Measurements from ENCODE around the gene ACTL7A.
"Not testable (repeated sequence)": the region's sequence is repeated elsewhere in the genome, so short reads cannot be mapped to it uniquely, and the experiment has no call there.

ACTL7A gene, protein sequence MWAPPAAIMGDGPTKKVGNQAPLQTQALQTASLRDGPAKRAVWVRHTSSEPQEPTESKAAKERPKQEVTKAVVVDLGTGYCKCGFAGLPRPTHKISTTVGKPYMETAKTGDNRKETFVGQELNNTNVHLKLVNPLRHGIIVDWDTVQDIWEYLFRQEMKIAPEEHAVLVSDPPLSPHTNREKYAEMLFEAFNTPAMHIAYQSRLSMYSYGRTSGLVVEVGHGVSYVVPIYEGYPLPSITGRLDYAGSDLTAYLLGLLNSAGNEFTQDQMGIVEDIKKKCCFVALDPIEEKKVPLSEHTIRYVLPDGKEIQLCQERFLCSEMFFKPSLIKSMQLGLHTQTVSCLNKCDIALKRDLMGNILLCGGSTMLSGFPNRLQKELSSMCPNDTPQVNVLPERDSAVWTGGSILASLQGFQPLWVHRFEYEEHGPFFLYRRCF

DNA sequence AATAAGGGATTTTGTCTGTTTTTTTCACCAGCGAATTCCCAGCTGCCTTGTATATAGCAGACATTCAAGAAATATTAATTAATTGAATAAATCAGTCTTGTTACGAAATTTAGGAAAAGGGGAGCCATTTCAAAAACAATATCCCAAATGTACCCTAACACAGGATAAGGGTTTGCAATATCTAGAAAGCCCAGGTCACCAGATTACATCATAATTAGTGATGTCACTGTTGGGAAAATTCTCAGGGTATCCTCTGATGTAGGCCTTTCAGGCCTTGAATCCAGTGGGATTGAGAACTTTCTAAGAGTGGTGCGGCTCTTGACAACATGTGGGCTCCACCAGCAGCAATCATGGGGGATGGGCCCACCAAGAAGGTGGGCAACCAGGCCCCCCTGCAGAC, at the start of gene ACTL7A:
TSS of gene ACTL7A (plus strand) at position 270 of the 400 bp plus-strand sequence. CDS start at position 327, 57 bp downstream.
- no peak for DNase-seq (ENCODE audit: low read depth)

DNA sequence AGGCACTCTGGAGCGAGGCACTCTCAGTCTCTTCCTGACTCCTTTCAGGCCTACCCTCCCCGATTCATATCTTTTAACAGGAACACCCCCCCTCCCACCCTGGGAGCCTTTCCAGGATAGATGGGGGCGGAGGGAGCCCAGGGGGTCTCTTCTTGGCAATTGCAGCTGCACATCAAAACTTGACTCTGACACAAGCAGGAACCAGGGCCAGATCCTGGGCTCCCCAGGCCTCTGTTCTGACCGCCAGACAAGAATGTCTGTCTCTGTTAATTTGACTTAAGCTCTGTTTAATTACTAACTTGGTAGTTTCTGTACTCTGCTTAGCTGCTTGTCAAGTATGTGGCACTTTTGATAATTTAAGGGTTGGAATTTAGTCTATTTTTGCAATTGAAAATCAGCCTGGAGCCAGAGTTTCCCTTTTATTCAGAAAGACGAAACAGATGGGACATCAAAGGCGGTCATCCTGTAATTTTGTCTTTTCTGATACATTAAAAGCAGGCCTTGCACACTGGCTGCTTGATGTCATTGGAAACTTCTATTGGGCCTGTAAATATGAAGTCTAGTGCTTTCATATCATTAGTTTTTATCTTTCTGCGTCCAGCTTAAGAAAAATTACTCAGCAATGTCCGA, 49.6 kb upstream of the ACTL7A start:
- no peak for DNase-seq (ENCODE audit: low read depth)

DNA sequence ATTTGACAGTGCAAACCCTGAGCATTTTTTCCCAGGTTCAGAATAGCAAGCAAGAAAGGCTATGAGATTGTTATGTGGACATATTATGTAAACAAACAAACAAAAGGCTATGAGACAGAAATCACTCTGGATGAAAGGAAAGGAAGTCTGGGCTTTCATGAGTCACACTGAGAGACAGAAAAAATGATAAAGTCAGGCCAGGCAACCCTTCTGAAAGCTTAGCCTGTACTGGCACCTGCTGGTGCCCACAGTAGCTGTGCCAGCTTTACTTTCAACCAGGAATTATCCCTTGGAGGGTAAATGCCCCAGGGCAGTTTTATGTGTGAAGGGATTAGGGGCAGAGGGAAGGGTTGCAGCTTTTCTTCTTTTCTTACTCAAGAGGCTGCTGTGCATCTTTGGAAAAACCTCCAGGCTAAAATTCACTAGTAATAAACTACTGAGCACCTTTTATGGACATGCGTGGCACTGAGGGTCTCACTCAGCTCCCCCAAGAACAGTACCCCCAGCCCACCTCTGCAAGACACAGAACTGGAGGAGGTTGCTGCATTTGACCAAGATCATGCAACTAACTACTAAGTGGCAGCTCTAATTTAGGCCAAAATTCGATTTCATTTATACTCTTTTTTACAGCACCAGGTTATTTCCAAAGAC, 48.0 kb upstream of the ACTL7A start:
- no peak for DNase-seq (ENCODE audit: low read depth)

DNA sequence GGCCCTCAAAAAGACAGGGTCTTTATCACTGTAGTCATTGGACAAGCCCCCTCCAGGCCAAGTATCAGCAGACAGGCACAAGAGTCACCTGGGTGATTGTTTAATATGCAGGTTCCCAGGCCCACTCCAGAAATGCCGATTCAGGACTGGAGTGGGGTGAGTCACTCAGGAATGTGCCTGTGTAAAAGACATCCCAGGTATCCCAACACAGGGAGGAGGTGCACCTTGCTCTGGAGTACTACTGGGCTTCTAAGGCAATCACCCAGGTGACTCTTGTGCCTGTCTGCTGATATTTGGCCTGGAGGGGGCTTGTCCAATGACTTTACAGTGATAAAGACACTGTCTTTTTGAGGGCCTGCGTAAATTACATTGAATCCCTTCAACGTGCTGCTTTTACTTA, 46.9 kb upstream of the ACTL7A start:
- no peak for DNase-seq (ENCODE audit: low read depth)

DNA sequence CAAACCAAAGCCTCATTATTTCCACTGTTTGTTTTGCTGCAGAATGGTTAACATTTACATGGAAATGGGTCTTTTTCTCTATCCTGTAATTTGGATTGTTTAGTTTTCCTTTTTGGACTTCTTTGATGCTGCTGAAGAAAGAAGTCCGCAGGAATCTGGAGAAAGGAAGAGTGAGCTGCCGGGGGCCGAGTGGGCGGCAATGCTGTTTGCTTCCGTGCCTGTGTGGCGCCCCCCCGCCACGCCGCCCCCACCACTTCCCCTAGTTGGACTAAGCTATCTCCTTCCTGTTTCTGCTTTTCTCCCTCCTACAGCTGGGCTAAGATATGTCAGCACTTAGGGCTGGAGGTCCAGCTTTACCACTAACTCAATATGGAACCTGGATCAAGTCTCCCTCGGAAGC, 46.0 kb upstream of the ACTL7A start:
- no peak for DNase-seq (ENCODE audit: low read depth)

DNA sequence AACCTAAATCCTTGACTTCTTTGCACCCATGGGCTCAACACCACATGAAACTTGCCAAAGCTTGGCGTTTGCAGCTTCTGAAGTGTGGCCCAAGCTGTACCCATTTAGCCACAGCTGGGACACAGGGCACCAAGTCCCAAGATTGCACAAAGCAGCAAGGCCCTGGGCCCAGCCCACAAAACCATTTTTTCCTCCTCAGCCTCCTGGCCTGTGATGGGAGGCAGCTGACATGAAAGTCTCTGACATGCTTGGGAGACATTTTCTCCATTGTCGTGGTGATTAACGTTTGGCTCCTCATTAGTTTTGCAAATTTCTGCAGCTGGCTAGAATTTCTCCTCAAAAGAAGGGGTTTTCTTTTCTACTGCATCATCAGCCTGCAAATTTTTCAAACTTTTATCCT, 38.2 kb upstream of the ACTL7A start:
- DNase-seq (ENCODE audit: low read depth), result no peak

DNA sequence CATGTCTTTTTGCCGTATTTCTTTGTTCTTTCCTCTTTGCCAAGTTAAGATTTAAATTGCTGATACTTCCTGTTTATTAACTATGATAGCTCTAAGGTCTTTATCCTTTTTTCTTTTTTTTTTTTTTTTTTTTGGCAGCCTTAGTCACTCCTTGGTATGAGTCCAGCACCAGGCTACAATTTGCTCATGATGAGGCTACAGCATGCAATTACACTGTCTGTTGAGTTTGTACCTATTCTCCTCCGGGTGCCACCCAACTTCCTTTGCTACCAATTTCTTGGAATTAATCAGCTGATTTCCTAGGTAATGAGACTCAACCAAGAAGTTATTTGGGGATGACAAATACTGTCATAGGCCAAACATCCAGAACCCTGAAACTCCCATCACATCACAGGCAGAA, 31.8 kb upstream of the ACTL7A start:
- DNase-seq (ENCODE audit: low read depth), result no peak

DNA sequence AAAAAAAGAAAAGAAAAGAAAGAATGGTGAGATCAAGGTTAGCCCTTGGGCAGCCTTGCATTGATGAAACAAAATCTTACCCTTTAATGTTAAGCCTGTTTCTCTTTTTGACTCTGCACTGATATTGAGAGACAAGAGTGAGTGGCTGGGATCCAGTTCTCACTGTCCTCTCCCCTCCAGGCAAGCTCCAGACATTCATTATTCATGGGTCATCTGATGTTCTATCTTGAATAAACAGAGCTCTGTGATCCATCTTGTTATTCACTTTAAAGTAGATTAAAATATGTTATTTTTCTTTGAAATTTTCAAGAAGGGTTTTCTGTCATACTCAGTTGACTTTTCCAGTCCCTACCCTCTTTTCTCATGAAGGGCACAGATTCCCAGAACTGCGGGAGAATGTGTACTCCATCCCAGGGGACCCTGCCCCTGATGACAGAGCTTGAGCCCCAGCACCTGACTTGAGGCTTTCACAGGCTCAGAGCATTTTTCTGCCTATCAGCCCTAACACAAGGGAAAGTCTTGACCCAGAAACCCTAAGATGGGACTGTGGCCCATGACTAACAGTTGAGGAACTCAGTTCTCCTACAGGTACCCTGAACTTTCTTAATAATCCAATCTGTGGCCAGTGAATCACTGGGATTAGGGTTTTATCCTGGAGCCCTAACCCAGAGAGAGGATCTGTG, 30.4 kb upstream of the ACTL7A start:
- DNase-seq (ENCODE audit: low read depth), result no peak

DNA sequence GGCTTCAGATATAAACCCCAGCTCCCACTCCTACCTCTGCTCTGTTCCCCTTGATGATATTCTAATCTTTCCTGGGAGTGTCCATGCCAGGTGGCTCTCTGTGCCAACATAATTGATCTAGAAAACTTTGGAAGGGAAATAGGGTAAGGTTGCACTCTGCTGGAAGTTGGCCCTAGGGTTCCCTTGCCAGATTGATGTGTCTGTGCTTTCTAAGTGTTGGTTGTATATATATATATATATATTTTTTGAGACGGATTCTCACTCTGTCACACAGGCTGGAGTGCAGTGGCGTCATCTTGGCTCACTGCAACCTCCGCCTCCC, 29.9 kb upstream of the ACTL7A start:
- no peak for DNase-seq (ENCODE audit: low read depth)

DNA sequence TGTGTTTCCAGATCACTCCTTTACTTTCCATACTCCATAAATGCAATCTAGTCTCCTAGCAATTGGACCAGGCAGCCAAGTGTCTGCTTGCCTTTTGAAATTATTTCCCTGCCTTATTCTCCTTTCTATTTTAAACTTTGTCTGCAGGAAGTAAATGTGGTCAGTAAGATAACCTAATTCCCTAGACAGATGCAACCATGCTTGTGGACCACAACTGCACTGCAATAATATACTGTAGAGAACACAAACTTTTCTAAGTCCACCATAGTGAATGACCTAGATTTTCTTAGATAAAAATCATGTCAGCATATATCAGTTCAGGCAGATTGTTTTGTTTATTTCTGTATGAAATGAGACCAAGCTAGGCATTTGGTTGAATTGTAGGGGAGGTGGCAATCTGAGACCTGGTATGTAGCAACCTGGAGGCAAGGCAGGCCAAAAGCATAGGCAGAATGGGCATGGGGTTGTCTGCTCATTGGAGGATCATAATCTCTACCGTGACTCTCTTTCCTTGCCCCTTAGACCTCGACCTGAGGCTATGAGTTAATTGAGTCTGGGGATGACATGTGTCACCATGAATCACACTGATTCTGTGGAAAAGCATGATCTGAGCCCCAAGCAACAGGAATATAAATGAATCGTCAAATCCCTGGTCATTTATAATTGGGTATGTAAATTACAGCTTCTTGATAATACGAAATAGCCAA, 27.0 kb upstream of the ACTL7A start:
- no peak for DNase-seq (ENCODE audit: low read depth)

DNA sequence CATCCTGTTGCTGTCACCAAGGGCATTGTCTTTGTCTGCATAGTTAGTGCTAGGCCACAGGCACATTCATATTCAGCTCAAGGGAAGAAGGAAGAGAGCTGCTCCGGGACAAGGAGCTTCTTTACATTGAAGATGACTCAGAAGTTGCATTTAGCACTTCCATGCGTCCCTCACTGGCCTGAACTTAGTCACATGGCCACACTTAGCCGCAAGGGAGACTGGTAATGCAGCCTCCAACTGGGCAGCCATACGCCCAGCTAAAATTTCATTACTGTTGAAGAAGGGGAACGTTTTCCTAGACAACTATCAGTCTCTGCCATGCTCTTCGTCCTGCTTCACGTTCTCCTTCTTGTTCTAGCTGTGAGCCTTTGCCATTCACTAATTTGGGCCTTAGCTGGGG, 26.2 kb upstream of the ACTL7A start:
- no peak for DNase-seq (ENCODE audit: low read depth)

DNA sequence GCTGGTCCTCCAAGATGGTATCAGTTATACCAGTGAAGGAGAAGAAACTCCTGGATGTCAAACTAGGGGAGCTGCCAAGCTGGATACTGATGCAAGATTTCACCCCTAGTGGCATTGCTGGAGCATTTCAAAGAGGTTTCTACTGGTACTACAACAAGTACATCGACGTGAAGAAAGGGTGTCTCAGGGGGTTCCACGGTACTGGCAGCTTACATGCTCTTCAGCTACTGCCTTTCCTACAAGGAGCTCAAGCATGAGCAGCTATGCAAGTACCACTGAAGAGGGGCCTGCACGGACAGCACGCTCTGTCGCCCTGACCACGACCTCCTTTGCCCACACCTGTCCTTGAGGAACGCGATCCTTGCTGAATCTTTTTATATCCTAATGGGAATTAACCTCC, 25.7 kb upstream of the ACTL7A start:
- no peak for DNase-seq (ENCODE audit: low read depth)

DNA sequence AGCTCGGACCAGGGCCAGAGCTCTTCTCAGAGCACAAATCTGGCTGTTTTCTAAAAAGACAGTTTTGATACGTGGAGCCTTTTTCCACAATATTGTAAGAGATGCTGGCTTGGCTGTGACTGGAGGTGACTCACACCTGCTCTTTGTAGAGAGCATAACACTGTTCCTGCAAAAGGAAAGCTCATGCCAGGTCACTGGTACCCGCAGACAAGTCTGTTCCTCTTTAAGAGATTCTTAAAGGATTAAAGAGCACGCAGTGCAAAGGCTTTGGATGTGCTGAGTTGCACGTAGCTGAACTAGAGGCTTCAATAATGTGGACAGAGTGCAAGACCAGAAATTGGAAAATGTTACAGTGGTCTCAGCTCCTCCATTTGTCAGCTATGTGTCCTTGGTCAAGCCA, 25.3 kb upstream of the ACTL7A start:
- no peak for DNase-seq (ENCODE audit: low read depth)

DNA sequence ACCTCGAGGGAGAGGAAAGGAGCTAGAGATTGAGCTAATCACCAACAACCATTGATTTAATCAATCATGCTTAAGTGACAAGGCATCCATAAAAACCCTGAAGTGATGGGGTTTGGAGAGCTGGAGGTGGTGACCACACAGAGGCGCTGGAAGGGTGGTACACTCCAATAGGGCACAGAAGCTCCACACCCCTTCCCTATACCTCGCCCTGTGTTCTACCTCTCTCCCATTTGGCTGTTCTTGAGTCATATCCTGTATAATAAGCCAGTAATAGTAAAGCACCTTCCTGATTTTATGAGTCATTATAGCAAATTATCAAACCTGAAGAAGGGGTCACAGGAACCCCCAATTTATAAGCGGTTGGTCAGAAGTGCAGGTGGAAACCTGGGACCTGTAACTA, 24.5 kb upstream of the ACTL7A start:
- DNase-seq (ENCODE audit: low read depth), result no peak

DNA sequence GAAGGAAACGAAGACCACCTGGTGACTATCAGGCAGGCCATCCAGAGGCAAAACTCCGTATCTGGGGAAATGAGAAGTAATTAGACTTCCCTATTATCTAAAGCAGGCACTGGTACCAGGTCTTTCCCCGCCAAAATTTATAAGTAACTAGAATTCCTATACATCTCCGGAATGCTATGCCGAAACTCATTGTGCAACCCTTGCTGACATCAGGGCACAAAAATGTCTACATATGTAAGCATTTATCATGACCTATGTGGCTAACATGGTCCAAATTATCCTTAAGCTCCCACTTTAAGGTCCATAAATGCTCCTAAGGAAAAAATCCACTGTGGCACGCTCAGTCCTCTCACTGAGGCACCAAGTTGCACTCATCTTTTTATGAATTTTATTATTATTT, 24.0 kb upstream of the ACTL7A start:
- DNase-seq (ENCODE audit: low read depth), result no peak

DNA sequence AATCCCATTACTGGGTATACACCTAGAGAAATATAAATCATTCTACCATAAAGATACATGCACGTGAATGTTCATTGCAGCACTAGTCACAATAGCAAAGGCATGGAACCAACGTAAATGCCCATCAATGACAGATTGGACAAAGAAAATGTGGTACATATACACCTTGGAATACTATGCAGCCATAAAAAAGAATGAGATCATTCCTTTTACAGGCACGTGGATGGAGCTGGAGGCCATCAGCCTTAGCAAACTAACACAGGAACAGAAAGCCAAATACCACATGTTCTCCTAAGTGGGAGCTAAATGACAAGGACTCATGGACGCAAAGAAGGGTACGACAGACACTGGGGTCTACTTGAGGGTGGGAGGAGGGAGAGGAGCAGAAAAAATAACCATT, 22.5 kb upstream of the ACTL7A start:
- DNase-seq (ENCODE audit: low read depth), result not testable (repeated sequence)

DNA sequence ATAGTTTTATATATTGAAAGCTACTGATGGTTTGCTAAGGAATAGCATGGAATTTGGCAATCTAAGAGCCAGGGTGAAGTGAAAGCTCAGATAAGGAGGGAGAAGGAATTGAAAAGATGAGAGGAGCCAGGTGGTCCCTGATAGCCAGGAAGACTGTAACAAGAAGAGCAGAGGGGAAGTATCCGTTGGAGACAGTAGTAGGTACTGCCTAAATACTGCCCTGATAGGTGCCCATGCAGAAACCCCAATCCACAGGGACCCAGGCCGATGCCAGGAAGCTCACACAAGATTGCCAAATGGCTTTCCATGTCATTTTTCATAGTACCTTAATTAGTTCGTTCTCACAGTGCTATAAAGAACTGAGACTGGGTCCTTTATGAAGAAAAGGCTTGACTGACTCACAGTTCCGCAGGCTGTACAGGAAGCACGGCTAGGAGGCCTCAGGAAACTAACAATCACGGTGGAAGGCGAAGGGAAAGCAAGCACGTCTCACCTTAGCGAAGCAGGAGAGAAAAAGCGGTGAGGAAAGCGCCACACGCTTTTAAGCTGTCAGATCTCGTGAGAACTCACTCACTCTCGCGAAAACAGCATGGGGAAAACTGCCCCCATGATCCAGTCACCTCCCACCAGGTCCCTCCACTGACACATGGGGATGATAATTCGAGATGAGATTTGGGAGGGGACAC, 19.3 kb upstream of the ACTL7A start:
- DNase-seq (ENCODE audit: low read depth), result no peak

DNA sequence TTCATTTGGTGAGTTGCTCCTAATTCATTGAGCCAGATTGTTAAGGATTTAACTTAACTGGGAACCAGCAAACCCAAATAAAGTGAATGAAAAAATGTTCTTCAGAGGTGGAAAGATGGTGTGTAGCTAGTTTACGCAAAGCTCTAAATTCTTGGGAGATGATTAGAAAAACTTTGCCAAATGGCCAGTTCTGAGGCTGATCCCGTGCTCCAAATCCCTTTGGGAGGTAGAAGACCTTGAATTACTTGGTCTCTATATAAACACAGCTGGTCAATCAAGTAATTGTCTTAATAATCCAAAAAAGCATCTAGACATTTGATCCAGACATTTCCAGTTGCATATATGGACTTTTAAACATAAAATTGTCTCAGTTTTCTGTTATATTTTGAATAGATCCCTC, 17.7 kb upstream of the ACTL7A start:
- no peak for DNase-seq (ENCODE audit: low read depth)

DNA sequence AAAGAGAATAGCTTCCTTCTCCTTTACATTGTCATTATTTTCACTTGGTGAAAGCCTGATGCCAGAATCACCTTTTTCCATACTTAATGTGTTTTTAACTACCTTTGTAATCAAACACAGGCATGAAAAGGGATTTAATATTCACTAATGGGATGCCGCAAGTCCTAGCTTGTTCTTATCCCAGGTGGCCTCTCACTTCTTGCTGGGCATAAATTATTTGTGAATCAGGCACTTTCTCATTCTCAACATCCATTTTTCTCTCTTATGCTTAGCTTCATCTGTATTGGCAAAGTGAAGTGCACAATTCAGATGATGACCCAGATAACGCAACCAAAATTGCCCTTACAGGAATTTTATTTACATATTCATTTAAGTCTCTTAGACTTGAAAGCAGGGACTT, 17.2 kb upstream of the ACTL7A start:
- no peak for DNase-seq (ENCODE audit: low read depth)

DNA sequence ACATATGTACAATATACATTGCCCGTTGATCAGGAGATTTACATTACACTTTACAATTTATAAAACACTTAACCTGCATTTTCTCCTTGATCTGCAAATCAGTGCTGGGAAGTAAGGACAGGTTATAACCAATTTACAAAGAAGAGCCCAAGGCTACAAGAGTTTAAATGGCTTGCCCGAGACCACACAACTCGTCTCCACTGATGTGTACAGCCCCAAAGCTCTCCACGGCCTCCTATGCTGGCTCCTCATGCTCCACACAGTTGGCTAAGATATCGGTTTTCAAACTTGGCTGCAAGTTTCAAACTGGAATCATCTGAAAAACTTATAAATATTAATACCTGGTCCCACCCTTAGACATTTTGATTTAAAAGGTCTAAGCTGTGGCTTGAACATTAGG, 16.6 kb upstream of the ACTL7A start:
- no peak for DNase-seq (ENCODE audit: low read depth)

DNA sequence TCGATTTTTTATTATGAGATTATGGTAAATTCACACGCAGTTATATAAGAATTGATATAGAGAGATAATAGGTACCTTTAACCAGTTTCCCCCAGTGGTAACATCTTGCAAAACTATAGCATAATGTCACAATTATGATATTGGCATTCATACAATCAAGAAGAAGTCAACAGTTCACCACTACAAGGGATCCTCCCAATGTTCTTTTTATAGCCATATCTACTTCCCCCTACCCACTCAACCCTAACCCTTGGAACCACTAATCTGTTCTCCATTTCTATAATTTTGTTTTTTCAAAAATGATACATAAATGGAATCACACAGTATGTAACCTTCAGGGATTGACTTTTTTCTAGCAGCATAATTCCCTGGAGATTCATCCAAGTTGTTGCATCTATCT, 16.1 kb upstream of the ACTL7A start:
- no peak for DNase-seq (ENCODE audit: low read depth)

DNA sequence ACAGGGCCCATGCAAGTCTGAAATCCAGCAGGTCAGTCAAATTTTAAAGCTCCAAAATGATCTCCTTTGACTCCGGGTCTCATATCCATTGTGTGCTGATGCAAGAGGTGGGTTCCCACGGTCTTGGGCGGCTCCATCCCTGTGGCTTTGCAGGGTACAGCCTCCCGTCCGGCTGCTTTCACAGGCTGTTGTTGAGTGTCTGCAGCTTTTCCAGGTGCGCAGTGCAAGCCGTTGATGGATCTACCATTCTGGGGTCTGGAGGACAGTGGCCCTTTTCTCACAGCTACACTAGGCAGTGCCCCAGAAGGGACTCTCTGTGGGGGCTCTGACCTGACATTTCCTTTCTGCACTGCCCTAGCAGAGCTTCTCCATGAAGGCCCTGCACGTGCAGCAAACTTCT, 13.8 kb upstream of the ACTL7A start:
- DNase-seq (ENCODE audit: low read depth), result not testable (repeated sequence)
